ENCODE data around the gene MXD1.

MXD1 gene

GRCh38 chr2:69934614-69934908 lies 19.7 kb downstream of the MXD1 start:
- no peak overlapping the region for H3K9ac ChIP-seq (ENCODE audit: low read depth, low read length)
- no peak overlapping the region for H3K27ac ChIP-seq (ENCODE audit: low read depth, low read length)
- peaks cover 19% of the 10 kb centered on the region for H3K36me3 ChIP-seq (ENCODE audit: insufficient read depth, low read length)
- no CpG with 5 or more reads among the region's 1 CpG for WGBS
- no peaks in the 10 kb centered on the region for H3K9me3 ChIP-seq (ENCODE audit: insufficient read depth, low read depth, low read length)
- H3K27me3 ChIP-seq (ENCODE audit: insufficient read depth, low read length) = no peaks in the 10 kb centered on the region
- 0 out of 2 replicates have a peak, but pooled peaks cover 5% of the 10 kb centered on the region for H3K4me1 ChIP-seq (ENCODE audit: insufficient read depth, low read length)
- no peak overlapping the region for H3K4me3 ChIP-seq (ENCODE audit: low read length)

GRCh38 chr2:69935011-69935410 lies 20.1 kb downstream of the MXD1 start:
- Histone ChIP-seq H3K4me3 (ENCODE audit: low read length) (no peak overlapping the region), H3K27ac (ENCODE audit: low read depth, low read length) (no peak overlapping the region), H3K36me3 (ENCODE audit: insufficient read depth, low read length) (peaks cover 19% of the 10 kb centered on the region), H3K9me3 (ENCODE audit: insufficient read depth, low read depth, low read length) (no peaks in the 10 kb centered on the region), H3K4me1 (ENCODE audit: insufficient read depth, low read length) (peaks cover 9% of the 10 kb centered on the region; the same call in 1 of the 2 replicates), H3K9ac (ENCODE audit: low read depth, low read length) (no peak overlapping the region), H3K27me3 (ENCODE audit: insufficient read depth, low read length) (no peaks in the 10 kb centered on the region)
- WGBS = 97% methylated on average over 5 of the region's 5 CpGs

- H3K4me3 ChIP-seq (ENCODE audit: low read length) = no peak overlapping the region
- peaks cover 19% of the 10 kb centered on the region for H3K36me3 ChIP-seq (ENCODE audit: insufficient read depth, low read length)
- WGBS = 62% methylated on average over 11 of the region's 11 CpGs
- no peak overlapping the region for H3K27ac ChIP-seq (ENCODE audit: low read depth, low read length)
- no peaks in the 10 kb centered on the region for H3K9me3 ChIP-seq (ENCODE audit: insufficient read depth, low read depth, low read length)
- H3K27me3 ChIP-seq (ENCODE audit: insufficient read depth, low read length) = no peaks in the 10 kb centered on the region
- peaks cover 15% of the 10 kb centered on the region for H3K4me1 ChIP-seq (ENCODE audit: insufficient read depth, low read length)
- H3K9ac ChIP-seq (ENCODE audit: low read depth, low read length) = no peak overlapping the region
Observed at GRCh38 chr2:69936906-69937305, 22.0 kb downstream of the MXD1 start.

GRCh38 chr2:69937968-69938367 lies 23.1 kb downstream of the MXD1 start:
- H3K4me1 ChIP-seq (ENCODE audit: insufficient read depth, low read length) = peaks cover 15% of the 10 kb centered on the region
- 94% methylated on average over 14 of the region's 14 CpGs for WGBS
- no peak overlapping the region for H3K27ac ChIP-seq (ENCODE audit: low read depth, low read length)
- no peaks in the 10 kb centered on the region for H3K27me3 ChIP-seq (ENCODE audit: insufficient read depth, low read length)
- H3K36me3 ChIP-seq (ENCODE audit: insufficient read depth, low read length) = peaks cover 19% of the 10 kb centered on the region
- H3K9me3 ChIP-seq (ENCODE audit: insufficient read depth, low read depth, low read length) = no peaks in the 10 kb centered on the region
- no peak overlapping the region for H3K4me3 ChIP-seq (ENCODE audit: low read length)
- no peak overlapping the region for H3K9ac ChIP-seq (ENCODE audit: low read depth, low read length)

GRCh38 chr2:69939722-69940121 lies 24.8 kb downstream of the MXD1 start:
- H3K27me3 ChIP-seq (ENCODE audit: insufficient read depth, low read length) = no peaks in the 10 kb centered on the region
- H3K9me3 ChIP-seq (ENCODE audit: insufficient read depth, low read depth, low read length) = no peaks in the 10 kb centered on the region
- H3K4me3 ChIP-seq (ENCODE audit: low read length) = no peak overlapping the region
- H3K4me1 ChIP-seq (ENCODE audit: insufficient read depth, low read length) = peaks cover 11% of the 10 kb centered on the region
- H3K36me3 ChIP-seq (ENCODE audit: insufficient read depth, low read length) = peaks cover 19% of the 10 kb centered on the region
- no peak overlapping the region for H3K27ac ChIP-seq (ENCODE audit: low read depth, low read length)
- H3K9ac ChIP-seq (ENCODE audit: low read depth, low read length) = no peak overlapping the region
- WGBS = 92% methylated on average over 14 of the region's 14 CpGs

GRCh38 chr2:69940691-69941090 lies 25.8 kb downstream of the MXD1 start:
- no peak overlapping the region for H3K4me3 ChIP-seq (ENCODE audit: low read length)
- H3K36me3 ChIP-seq (ENCODE audit: insufficient read depth, low read length) = peaks cover 15% of the 10 kb centered on the region
- H3K9ac ChIP-seq (ENCODE audit: low read depth, low read length) = no peak overlapping the region
- no peaks in the 10 kb centered on the region for H3K9me3 ChIP-seq (ENCODE audit: insufficient read depth, low read depth, low read length)
- no peaks in the 10 kb centered on the region for H3K27me3 ChIP-seq (ENCODE audit: insufficient read depth, low read length)
- H3K27ac ChIP-seq (ENCODE audit: low read depth, low read length) = no peak overlapping the region
- H3K4me1 ChIP-seq (ENCODE audit: insufficient read depth, low read length) = peaks cover 11% of the 10 kb centered on the region
- 91% methylated on average over 7 of the region's 8 CpGs for WGBS

GRCh38 chr2:69943000-69943842 lies 28.3 kb downstream of the MXD1 start:
- Histone ChIP-seq H3K9ac (ENCODE audit: low read depth, low read length) (no peak overlapping the region), H3K4me1 (ENCODE audit: insufficient read depth, low read length) (peaks cover 16% of the 10 kb centered on the region), H3K36me3 (ENCODE audit: insufficient read depth, low read length) (peaks cover 9% of the 10 kb centered on the region), H3K27ac (ENCODE audit: low read depth, low read length) (no peak overlapping the region), H3K9me3 (ENCODE audit: insufficient read depth, low read depth, low read length) (no peaks in the 10 kb centered on the region), H3K4me3 (ENCODE audit: low read length) (no peak overlapping the region), H3K27me3 (ENCODE audit: insufficient read depth, low read length) (no peaks in the 10 kb centered on the region)
- 92% methylated on average over 11 of the region's 11 CpGs for WGBS

GRCh38 chr2:69943843-69944525 lies 29.1 kb downstream of the MXD1 start:
- H3K27me3 ChIP-seq (ENCODE audit: insufficient read depth, low read length) = no peaks in the 10 kb centered on the region
- no peaks in the 10 kb centered on the region for H3K9me3 ChIP-seq (ENCODE audit: insufficient read depth, low read depth, low read length)
- no peak overlapping the region for H3K9ac ChIP-seq (ENCODE audit: low read depth, low read length)
- peaks cover 16% of the 10 kb centered on the region for H3K4me1 ChIP-seq (ENCODE audit: insufficient read depth, low read length)
- H3K36me3 ChIP-seq (ENCODE audit: insufficient read depth, low read length) = peaks cover 3% of the 10 kb centered on the region; the same call in 1 of the 2 replicates
- no peak overlapping the region for H3K27ac ChIP-seq (ENCODE audit: low read depth, low read length)
- H3K4me3 ChIP-seq (ENCODE audit: low read length) = no peak overlapping the region
- 82% methylated on average over 8 of the region's 9 CpGs for WGBS

GRCh38 chr2:69944756-69945155 lies 29.8 kb downstream of the MXD1 start:
- peaks cover 13% of the 10 kb centered on the region for H3K4me1 ChIP-seq (ENCODE audit: insufficient read depth, low read length)
- H3K4me3 ChIP-seq (ENCODE audit: low read length) = no peak overlapping the region
- H3K27ac ChIP-seq (ENCODE audit: low read depth, low read length) = no peak overlapping the region
- H3K9me3 ChIP-seq (ENCODE audit: insufficient read depth, low read depth, low read length) = no peaks in the 10 kb centered on the region
- H3K9ac ChIP-seq (ENCODE audit: low read depth, low read length) = no peak overlapping the region
- no peaks in the 10 kb centered on the region for H3K27me3 ChIP-seq (ENCODE audit: insufficient read depth, low read length)
- H3K36me3 ChIP-seq (ENCODE audit: insufficient read depth, low read length) = no peaks in the 10 kb centered on the region
- WGBS = 94% methylated on average over 7 of the region's 7 CpGs

- no peak overlapping the region for H3K27ac ChIP-seq (ENCODE audit: low read depth, low read length)
- H3K4me1 ChIP-seq (ENCODE audit: insufficient read depth, low read length) = peaks cover 7% of the 10 kb centered on the region; the same call in 1 of the 2 replicates
Observed at GRCh38 chr2:69945441-69945840, 30.5 kb downstream of the MXD1 start.

GRCh38 chr2:69945941-69946340 lies 31.0 kb downstream of the MXD1 start:
- peaks cover 5% of the 10 kb centered on the region; the same call in 1 of the 2 replicates for H3K4me1 ChIP-seq (ENCODE audit: insufficient read depth, low read length)
- H3K9me3 ChIP-seq (ENCODE audit: insufficient read depth, low read depth, low read length) = no peaks in the 10 kb centered on the region
- no peaks in the 10 kb centered on the region for H3K36me3 ChIP-seq (ENCODE audit: insufficient read depth, low read length)
- no peak overlapping the region for H3K4me3 ChIP-seq (ENCODE audit: low read length)
- no peak overlapping the region for H3K9ac ChIP-seq (ENCODE audit: low read depth, low read length)
- H3K27ac ChIP-seq (ENCODE audit: low read depth, low read length) = no peak overlapping the region
- WGBS = 93% methylated on average over 8 of the region's 8 CpGs
- H3K27me3 ChIP-seq (ENCODE audit: insufficient read depth, low read length) = no peaks in the 10 kb centered on the region

More at GRCh38 chr2:69945441-69945840, 30.5 kb downstream of the MXD1 start:
- 94% methylated on average over 8 of the region's 8 CpGs for WGBS
- H3K9me3 ChIP-seq (ENCODE audit: insufficient read depth, low read depth, low read length) = no peaks in the 10 kb centered on the region
- no peak overlapping the region for H3K4me3 ChIP-seq (ENCODE audit: low read length)
- H3K9ac ChIP-seq (ENCODE audit: low read depth, low read length) = no peak overlapping the region
- H3K36me3 ChIP-seq (ENCODE audit: insufficient read depth, low read length) = no peaks in the 10 kb centered on the region
- no peaks in the 10 kb centered on the region for H3K27me3 ChIP-seq (ENCODE audit: insufficient read depth, low read length)
